Measurements from ENCODE around the gene IL2RG.

Gene IL2RG

GRCh38 chrX:71068044-71068918, 43.1 kb downstream of the IL2RG start, which contains the start of gene SNX12:
Gene SNX12, minus strand, starts transcription at chrX:71068334. Its CDS starts 28 bp downstream, at chrX:71068306.
- peak; percentile 97 to 98 for ATAC-seq

GRCh38 chrX:71067712-71068043, 43.7 kb downstream of the IL2RG start:
- no peak for ATAC-seq

- no peak for ATAC-seq
Observed at GRCh38 chrX:71067089-71067488, 44.3 kb downstream of the IL2RG start.

GRCh38 chrX:71060127-71060526, 51.2 kb downstream of the IL2RG start:
- no peak for ATAC-seq

GRCh38 chrX:71057848-71058530, 53.4 kb downstream of the IL2RG start:
- ATAC-seq: no peak
